ENCODE data around the gene ICAM3.

The ICAM3 gene

DNA sequence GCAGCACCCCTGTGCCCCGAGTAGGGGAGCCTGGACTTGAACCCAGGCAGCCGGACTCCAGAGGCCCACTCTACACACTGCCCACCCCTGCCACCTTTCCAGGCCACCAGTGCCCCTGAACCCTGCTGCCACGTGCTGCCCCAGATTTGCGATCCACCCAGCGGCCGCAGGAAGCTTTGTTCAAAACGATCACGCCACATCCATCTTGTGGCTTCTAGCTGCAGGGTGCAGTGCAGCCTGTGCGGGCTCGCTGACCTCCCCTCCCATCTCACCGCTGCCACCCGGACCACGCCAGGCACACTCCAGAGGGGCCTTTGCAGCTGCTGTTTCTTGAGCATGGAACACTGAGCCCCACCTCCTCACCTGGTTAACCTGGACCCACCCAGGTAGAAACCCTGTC is 9.9 kb downstream of the ICAM3 start:
- Histone ChIP-seq H4K91ac (ENCODE audit: low read depth, low read length, poor library complexity) (no peak overlapping the region), H3K9ac (ENCODE audit: low read depth, low read length, poor library complexity) (no peak overlapping the region), H3K4me1 (ENCODE audit: control insufficient read depth in 2 of 2, insufficient read depth in 1 of 2, low read depth in 1 of 2, low read length in 2 of 2) (peaks cover 12 to 13% of the 10 kb centered on the region in 2 donors), H3K4me3 (ENCODE audit: low read length in 2 of 2) (no peak overlapping the region), H3K4me2 (ENCODE audit: insufficient read depth, low read length, poor library complexity, severe bottlenecking) (no peak overlapping the region), H3K79me1 (ENCODE audit: low read depth, low read length) (peaks cover 29% of the 10 kb centered on the region), H2BK12ac (ENCODE audit: low read length) (no peak overlapping the region), H3K27ac (replicated peaks; ENCODE audit: low read length) (no peak overlapping the region), H2BK15ac (ENCODE audit: low read length) (no peak overlapping the region), H3K9me3 (replicated peaks in 1 of 2; ENCODE audit: control insufficient read depth in 2 of 2, insufficient read depth in 1 of 2, low read depth in 1 of 2, low read length in 2 of 2) (no peaks in the 10 kb centered on the region), H3K23ac (ENCODE audit: low read depth, low read length, poor library complexity) (no peak overlapping the region), H3K27me3 (ENCODE audit: control insufficient read depth in 3 of 3, insufficient read depth in 3 of 3, low read depth in 1 of 3, low read length in 3 of 3) (peaks cover 0 to 4% (median 0%) of the 10 kb centered on the region in 3 experiments), H3K14ac (ENCODE audit: low read length) (no peak overlapping the region), H2BK120ac (ENCODE audit: low read depth, low read length) (no peak overlapping the region), H3K36me3 (replicated peaks in 1 of 2; ENCODE audit: control insufficient read depth in 2 of 2, insufficient read depth in 2 of 2, low read length in 2 of 2) (peaks cover 53 to 73% of the 10 kb centered on the region in 2 donors), H2BK5ac (ENCODE audit: low read length) (no peak overlapping the region), H2AK5ac (ENCODE audit: low read depth, low read length) (no peak overlapping the region), H3K4ac (ENCODE audit: low read length) (no peak overlapping the region), H4K8ac (ENCODE audit: low read depth, low read length) (no peak overlapping the region), H3K18ac (ENCODE audit: low read length) (no peak overlapping the region), H2AFZ (ENCODE audit: low read length) (no peak overlapping the region)
- no CpG with 5 or more reads among the region's 13 CpGs for WGBS, 2 donors (ENCODE audit: extremely low coverage in 2 of 2, insufficient read length in 2 of 2, insufficient replicate concordance in 1 of 2)
- no peak for DNase-seq (ENCODE audit: low spot score)

DNA sequence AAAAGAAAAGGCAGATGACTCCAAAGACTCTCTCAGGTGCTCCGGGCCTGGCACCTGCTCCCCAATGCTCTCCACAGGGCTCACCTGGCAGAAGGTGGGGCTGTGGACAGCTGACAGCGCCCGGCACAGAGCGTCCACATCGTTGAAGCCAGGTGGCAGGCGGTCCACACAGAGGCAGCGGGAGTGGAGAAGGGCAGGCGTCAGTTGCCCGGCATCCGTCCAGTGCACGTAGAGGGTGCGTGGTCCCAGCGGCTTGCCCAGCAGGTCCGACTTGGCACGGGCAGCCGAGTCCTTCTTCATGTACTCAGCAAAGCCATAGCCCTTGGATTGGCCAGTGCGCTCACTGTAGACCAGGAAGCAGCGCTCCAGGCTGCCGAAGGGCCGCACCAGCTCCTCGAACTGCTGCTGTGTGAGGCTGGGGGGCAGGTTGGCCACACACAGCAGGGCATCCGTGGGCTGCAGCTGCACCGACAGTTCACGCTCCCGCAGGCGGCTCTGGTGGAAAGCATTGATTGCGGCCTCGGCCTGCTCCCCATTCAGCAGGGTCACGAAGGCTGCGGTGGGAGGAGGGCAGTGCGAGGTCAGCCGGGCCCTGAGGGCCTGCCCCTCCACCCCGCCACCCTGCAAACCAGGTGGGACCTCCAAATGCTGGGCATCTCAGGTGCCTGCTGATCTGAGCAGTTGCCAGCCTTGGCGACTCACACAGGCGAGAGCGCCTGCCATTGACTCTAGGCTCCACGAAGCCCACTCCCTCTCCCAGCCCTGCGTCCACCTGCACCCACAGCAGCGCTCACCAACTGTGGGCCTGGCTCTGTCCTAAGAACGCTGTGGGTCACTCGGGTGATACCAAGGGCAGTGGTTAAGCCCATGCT is 10.6 kb downstream of the ICAM3 start:
- no CpG with 5 or more reads among the region's 41 CpGs for WGBS, 2 donors (ENCODE audit: extremely low coverage in 2 of 2, insufficient read length in 2 of 2, insufficient replicate concordance in 1 of 2)
- Histone ChIP-seq H3K4me1 (ENCODE audit: control insufficient read depth in 2 of 2, insufficient read depth in 1 of 2, low read depth in 1 of 2, low read length in 2 of 2) (peaks cover 6% of the 10 kb centered on the region in 2 donors), H2BK15ac (ENCODE audit: low read length) (no peak overlapping the region), H2AK5ac (ENCODE audit: low read depth, low read length) (no peak overlapping the region), H3K14ac (ENCODE audit: low read length) (no peak overlapping the region), H3K27ac (replicated peaks; ENCODE audit: low read length) (no peak overlapping the region), H3K4me3 (ENCODE audit: low read length in 2 of 2) (peak overlapping the region in 1 of 2 donors; percentile 19), H3K4me2 (ENCODE audit: insufficient read depth, low read length, poor library complexity, severe bottlenecking) (no peak overlapping the region), H3K27me3 (ENCODE audit: control insufficient read depth in 3 of 3, insufficient read depth in 3 of 3, low read depth in 1 of 3, low read length in 3 of 3) (no peaks in the 10 kb centered on the region), H3K23ac (ENCODE audit: low read depth, low read length, poor library complexity) (peak overlapping the region; percentile 80), H2BK120ac (ENCODE audit: low read depth, low read length) (no peak overlapping the region), H3K18ac (ENCODE audit: low read length) (no peak overlapping the region), H2BK5ac (ENCODE audit: low read length) (no peak overlapping the region), H3K9me3 (replicated peaks in 1 of 2; ENCODE audit: control insufficient read depth in 2 of 2, insufficient read depth in 1 of 2, low read depth in 1 of 2, low read length in 2 of 2) (no peaks in the 10 kb centered on the region), H3K9ac (ENCODE audit: low read depth, low read length, poor library complexity) (peak overlapping the region; percentile 21), H4K91ac (ENCODE audit: low read depth, low read length, poor library complexity) (no peak overlapping the region), H3K36me3 (replicated peaks in 1 of 2; ENCODE audit: control insufficient read depth in 2 of 2, insufficient read depth in 2 of 2, low read length in 2 of 2) (peaks cover 54 to 81% of the 10 kb centered on the region in 2 donors), H4K8ac (ENCODE audit: low read depth, low read length) (no peak overlapping the region), H2AFZ (ENCODE audit: low read length) (no peak overlapping the region), H3K4ac (ENCODE audit: low read length) (no peak overlapping the region), H2BK12ac (ENCODE audit: low read length) (no peak overlapping the region), H3K79me1 (ENCODE audit: low read depth, low read length) (peaks cover 27% of the 10 kb centered on the region)
- DNase-seq (ENCODE audit: low spot score), result no peak

DNA sequence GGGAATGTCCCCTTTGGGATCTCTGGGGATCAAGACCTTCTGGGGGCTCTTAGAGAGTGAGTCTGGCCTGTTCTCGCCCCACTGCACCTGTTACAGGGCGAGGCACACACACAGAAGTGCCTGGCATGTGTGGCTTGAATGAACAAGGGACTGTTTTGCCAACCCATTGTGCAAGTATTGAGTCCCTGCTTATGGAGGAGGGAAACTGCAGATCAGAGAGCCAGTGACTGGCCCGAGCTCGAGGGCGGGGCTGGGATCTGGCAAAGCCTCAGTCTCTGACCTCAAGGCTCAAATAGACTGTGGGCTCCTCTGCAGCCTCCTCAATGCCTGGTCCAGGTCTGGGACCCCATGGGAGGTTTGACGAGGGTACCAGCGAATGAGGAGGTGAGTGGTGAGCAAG is 11.6 kb downstream of the ICAM3 start:
- Histone ChIP-seq H4K91ac (ENCODE audit: low read depth, low read length, poor library complexity) (no peak overlapping the region), H3K18ac (ENCODE audit: low read length) (no peak overlapping the region), H2BK5ac (ENCODE audit: low read length) (no peak overlapping the region), H3K4me1 (ENCODE audit: control insufficient read depth in 2 of 2, insufficient read depth in 1 of 2, low read depth in 1 of 2, low read length in 2 of 2) (peaks cover 6% of the 10 kb centered on the region in 2 donors), H2AK5ac (ENCODE audit: low read depth, low read length) (no peak overlapping the region), H3K27me3 (ENCODE audit: control insufficient read depth in 3 of 3, insufficient read depth in 3 of 3, low read depth in 1 of 3, low read length in 3 of 3) (no peaks in the 10 kb centered on the region), H3K4me3 (ENCODE audit: low read length in 2 of 2) (no peak overlapping the region), H3K23ac (ENCODE audit: low read depth, low read length, poor library complexity) (no peak overlapping the region), H2BK120ac (ENCODE audit: low read depth, low read length) (no peak overlapping the region), H3K27ac (replicated peaks; ENCODE audit: low read length) (no peak overlapping the region), H3K4me2 (ENCODE audit: insufficient read depth, low read length, poor library complexity, severe bottlenecking) (no peak overlapping the region), H3K9ac (ENCODE audit: low read depth, low read length, poor library complexity) (no peak overlapping the region), H2AFZ (ENCODE audit: low read length) (no peak overlapping the region), H4K8ac (ENCODE audit: low read depth, low read length) (peak overlapping the region; percentile 6), H3K36me3 (replicated peaks in 1 of 2; ENCODE audit: control insufficient read depth in 2 of 2, insufficient read depth in 2 of 2, low read length in 2 of 2) (peaks cover 62 to 91% of the 10 kb centered on the region in 2 donors), H3K9me3 (replicated peaks in 1 of 2; ENCODE audit: control insufficient read depth in 2 of 2, insufficient read depth in 1 of 2, low read depth in 1 of 2, low read length in 2 of 2) (no peaks in the 10 kb centered on the region), H2BK15ac (ENCODE audit: low read length) (no peak overlapping the region), H2BK12ac (ENCODE audit: low read length) (no peak overlapping the region), H3K4ac (ENCODE audit: low read length) (no peak overlapping the region), H3K14ac (ENCODE audit: low read length) (no peak overlapping the region), H3K79me1 (ENCODE audit: low read depth, low read length) (peaks cover 30% of the 10 kb centered on the region)
- no peak for DNase-seq (ENCODE audit: low spot score)
- no CpG with 5 or more reads among the region's 7 CpGs for WGBS, 2 donors (ENCODE audit: extremely low coverage in 2 of 2, insufficient read length in 2 of 2, insufficient replicate concordance in 1 of 2)

DNA sequence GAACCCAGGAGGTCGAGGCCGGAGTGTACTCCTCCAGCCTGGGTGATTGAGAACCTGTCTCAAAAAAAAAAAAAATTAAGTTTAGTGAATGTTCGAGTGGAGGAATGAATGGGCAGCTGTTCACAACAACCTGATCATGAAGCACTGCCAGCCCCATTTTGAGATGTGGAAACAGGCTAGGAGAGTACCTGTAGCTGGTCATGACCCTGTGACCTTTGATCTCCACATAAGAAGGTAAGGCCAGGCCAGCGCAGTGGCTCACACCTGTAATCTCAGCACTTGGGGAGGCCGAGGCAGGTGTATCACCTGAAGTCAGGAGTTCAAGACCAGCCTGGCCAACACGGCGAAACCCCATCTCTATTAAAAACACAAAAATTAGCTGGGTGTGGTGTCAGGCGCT is 13.7 kb downstream of the ICAM3 start:
- H3K23ac ChIP-seq (ENCODE audit: low read depth, low read length, poor library complexity), result no peak overlapping the region
- H2BK15ac ChIP-seq (ENCODE audit: low read length), result no peak overlapping the region
- no peak overlapping the region for H2AFZ ChIP-seq (ENCODE audit: low read length)

More for the DNA sequence above, 13.7 kb downstream of the ICAM3 start:
- no peak overlapping the region for H3K14ac ChIP-seq (ENCODE audit: low read length)
- peaks cover 74 to 98% of the 10 kb centered on the region in 2 donors for H3K36me3 ChIP-seq (replicated peaks in 1 of 2; ENCODE audit: control insufficient read depth in 2 of 2, insufficient read depth in 2 of 2, low read length in 2 of 2)
- H3K27ac ChIP-seq (replicated peaks; ENCODE audit: low read length), result no peak overlapping the region
- H4K91ac ChIP-seq (ENCODE audit: low read depth, low read length, poor library complexity), result no peak overlapping the region
- no peak overlapping the region for H2BK120ac ChIP-seq (ENCODE audit: low read depth, low read length)
- no peak overlapping the region for H3K4ac ChIP-seq (ENCODE audit: low read length)
- H3K9me3 ChIP-seq (replicated peaks in 1 of 2; ENCODE audit: control insufficient read depth in 2 of 2, insufficient read depth in 1 of 2, low read depth in 1 of 2, low read length in 2 of 2), result no peaks in the 10 kb centered on the region
- no peak for DNase-seq (ENCODE audit: low spot score)
- H2BK5ac ChIP-seq (ENCODE audit: low read length), result no peak overlapping the region
- no peak overlapping the region for H3K9ac ChIP-seq (ENCODE audit: low read depth, low read length, poor library complexity)
- H3K27me3 ChIP-seq (ENCODE audit: control insufficient read depth in 3 of 3, insufficient read depth in 3 of 3, low read depth in 1 of 3, low read length in 3 of 3), result no peaks in the 10 kb centered on the region
- H3K4me2 ChIP-seq (ENCODE audit: insufficient read depth, low read length, poor library complexity, severe bottlenecking), result no peak overlapping the region
- H4K8ac ChIP-seq (ENCODE audit: low read depth, low read length), result no peak overlapping the region
- peaks cover 27% of the 10 kb centered on the region for H3K79me1 ChIP-seq (ENCODE audit: low read depth, low read length)
- H3K18ac ChIP-seq (ENCODE audit: low read length), result no peak overlapping the region
- no peak overlapping the region for H2AK5ac ChIP-seq (ENCODE audit: low read depth, low read length)
- H3K4me1 ChIP-seq (ENCODE audit: control insufficient read depth in 2 of 2, insufficient read depth in 1 of 2, low read depth in 1 of 2, low read length in 2 of 2), result no peaks in the 10 kb centered on the region
- WGBS, 2 donors (ENCODE audit: extremely low coverage in 2 of 2, insufficient read length in 2 of 2, insufficient replicate concordance in 1 of 2), result no CpG with 5 or more reads among the region's 8 CpGs
- H2BK12ac ChIP-seq (ENCODE audit: low read length), result no peak overlapping the region
- H3K4me3 ChIP-seq (ENCODE audit: low read length in 2 of 2), result no peak overlapping the region
